ENCODE results near the gene KLK1.

- TF ChIP-seq CTCF (conservative IDR thresholded peaks at IDR 0.05 in 1 of 2, IDR thresholded peaks at IDR 0.05 in 1 of 2; ENCODE audit: low read depth in 1 of 2, low read length in 2 of 2) (no peak), EZH2 (IDR thresholded peaks at IDR 0.05; ENCODE audit: low read length, missing control alignments) (no peak)
Observed at GRCh38 chr19:50801107-50801506, 22.5 kb downstream of the KLK1 start.
